K562 (cell line): ENCODE data around the gene SERPINE1. TPM values are rescaled to one million over a fixed set of nuclear protein-coding genes. Genes with fewer than 3 reads are reported as not detected.

ENCODE experiments used
- BMI1 ChIP-seq: fragments of 150-350 bp; IDR thresholded peaks from 2 replicates; pipeline ENCODE4 v1.6.1; 2014; ENCODE audit warnings: low read length
- EWSR1 ChIP-seq: fragments of 450-650 bp; IDR thresholded peaks from 2 replicates; pipeline ENCODE4 v1.6.1; 2018; ENCODE audit warnings: borderline replicate concordance, mild to moderate bottlenecking, low read depth, moderate library complexity; ENCODE audit not compliant: partially characterized antibody
- GATAD2B ChIP-seq: fragments of 450-650 bp; IDR thresholded peaks from 2 replicates; pipeline ENCODE4 v1.6.1; 2017; ENCODE audit warnings: mild to moderate bottlenecking, borderline replicate concordance
- PCBP2 ChIP-seq: fragments of 200-400 bp; formaldehyde crosslinking; IDR thresholded peaks from 2 replicates; pipeline ENCODE4 v1.6.1; 2018; ENCODE audit warnings: low read length, low read depth, mild to moderate bottlenecking, moderate library complexity; ENCODE audit not compliant: poor library complexity, severe bottlenecking
- POLR2H ChIP-seq: IDR thresholded peaks from 2 replicates; pipeline ENCODE4 v1.6.1; 2016; ENCODE audit warnings: missing genetic modification characterization, low read depth, mild to moderate bottlenecking, control low read depth, missing compliant biosample characterization, moderate library complexity
- RNF2 ChIP-seq: sonication (generic); IDR thresholded peaks from 2 replicates; pipeline ENCODE4 v1.6.1; 2016
- RNF219 ChIP-seq: fragments of 250-450 bp; sonication (Bioruptor Pico); IDR thresholded peaks from 2 replicates; pipeline ENCODE4 v1.5.0; 2022; ENCODE audit warnings: mild to moderate bottlenecking
- STAG1 ChIP-seq: sonication (generic); formaldehyde crosslinking; IDR thresholded peaks from 2 replicates; pipeline ENCODE4 v1.5.0; 2020; ENCODE audit warnings: missing genetic modification reagents, borderline replicate concordance
- TBP ChIP-seq: optimal IDR thresholded peaks from 2 replicates; pipeline ENCODE3; 2011; ENCODE audit warnings: low read depth, low read length, improper control_type of control experiment
- TFE3 ChIP-seq: fragments of 450-650 bp; formaldehyde crosslinking; IDR thresholded peaks from 2 replicates; pipeline ENCODE4 v1.4.0; 2020; ENCODE audit warnings: mild to moderate bottlenecking, mixed read lengths
- ZBTB2 ChIP-seq: fragments of 450-650 bp; IDR thresholded peaks from 2 replicates; pipeline ENCODE4 v1.6.1; 2016; ENCODE audit warnings: antibody characterized with exemption
- ZBTB33 ChIP-seq: sonication (generic); formaldehyde crosslinking; IDR thresholded peaks from 2 replicates; pipeline ENCODE4 v1.8.1; 2023; ENCODE audit warnings: mild to moderate bottlenecking, missing genetic modification reagents
- ZFP1 ChIP-seq: fragments of 450-650 bp; formaldehyde crosslinking; IDR thresholded peaks from 2 replicates; pipeline ENCODE4 v1.4.0; 2020; ENCODE audit warnings: mild to moderate bottlenecking, mixed read lengths
- ZNF707 ChIP-seq: fragments of 250-450 bp; sonication (Bioruptor Pico); conservative IDR thresholded peaks from 2 replicates; pipeline ENCODE4 v1.8.0; 2022; ENCODE audit warnings: inconsistent platforms, mild to moderate bottlenecking, moderate library complexity
- polyA plus RNA-seq, 8 experiments: library from polyadenylated mRNA; depleted of rRNA in 4 of 8; stranded (reverse) in 5 of 8; unstranded in 3 of 8; fragments of >200 nt; fragmentation: Nextera tagmentation in 2 of 8; fragmentation: Illumina TruSeq in 1 of 8; extraction: Ambion mirVana in 2 of 8; extraction: Trizol in 1 of 8; gene quantifications; 2 replicates each; pipeline versions ENCODE4 v1.2.1 to v1.2.3, GENCODE V29; 2011 to 2014; ENCODE audit warnings: inconsistent platforms in 1 of 8, missing spikeins in 1 of 8
- total RNA-seq, 7 experiments: library from RNA; depleted of rRNA in 6 of 7; stranded (reverse); fragments of >200 nt in 6 of 7; fragmentation: Illumina TruSeq in 2 of 7; extraction: Trizol in 2 of 7; gene quantifications; 2 replicates each; pipeline versions ENCODE4 v1.2.1 to v1.2.3, GENCODE V29; 2011 to 2021; ENCODE audit warnings: low replicate concordance in 1 of 7
- TF ChIP-seq, protein P1 (sequence below): fragments of 450-650 bp; IDR thresholded peaks from 2 replicates; pipeline ENCODE4 v1.6.1; 2014; ENCODE audit warnings: low read depth, mild to moderate bottlenecking, moderate library complexity, borderline replicate concordance
- TF ChIP-seq, protein P2 (sequence below): sonication (generic); formaldehyde crosslinking; IDR thresholded peaks from 2 replicates; pipeline ENCODE4 v1.8.0; 2022; ENCODE audit warnings: mild to moderate bottlenecking, missing genetic modification reagents

The SERPINE1 gene
- total and polyA plus RNA-seq, 9 of the 15 experiments (the other 6 are each of a cell fraction or from before 2014, with no cell fraction given): 0.22 to 4.8 (median 0.91) TPM

DNA sequence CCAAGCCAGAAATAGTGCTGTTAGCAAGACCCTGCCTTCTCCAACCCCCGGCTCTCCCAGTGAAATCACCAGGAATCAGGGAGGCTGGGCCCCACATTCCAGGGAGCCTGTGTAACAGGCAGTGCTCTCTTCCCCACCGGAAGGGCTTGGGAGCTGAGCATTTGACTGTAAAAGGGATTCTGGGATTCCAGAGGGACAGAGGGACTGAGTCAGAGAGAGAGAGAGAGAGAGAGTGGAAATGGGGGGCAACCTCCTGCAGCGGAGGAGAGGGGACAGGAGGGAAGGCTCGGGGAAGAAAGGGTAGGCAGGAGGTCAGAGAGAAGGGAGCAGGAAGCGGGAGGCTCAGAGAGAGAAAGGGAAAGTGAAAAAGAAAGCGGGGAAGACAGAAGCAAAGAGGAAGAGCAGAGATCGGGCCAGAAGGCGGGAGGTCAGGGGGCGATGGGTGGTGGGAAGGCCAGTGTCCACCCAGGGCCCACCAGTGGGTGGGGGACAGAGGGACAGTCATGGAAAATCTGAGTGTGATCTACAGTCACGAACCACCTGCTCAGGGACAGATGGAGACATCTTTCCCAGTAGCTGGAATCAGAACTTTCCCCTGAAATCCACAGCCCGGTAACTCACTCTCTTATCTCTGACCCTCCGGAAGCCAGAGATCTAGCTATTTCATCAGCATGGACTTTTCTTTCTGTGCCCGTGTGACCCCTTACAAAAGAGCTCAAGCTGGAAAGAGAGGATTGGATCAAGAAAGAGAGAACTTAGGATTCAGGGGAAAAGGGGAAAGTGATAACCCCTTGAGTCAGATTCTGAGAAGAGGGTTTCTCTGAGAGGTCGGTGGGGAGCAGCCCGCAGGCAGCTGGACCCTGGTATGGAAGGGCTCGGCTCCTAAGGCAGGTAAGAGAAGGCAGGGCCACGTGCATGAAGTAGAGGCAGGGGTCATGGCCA, 4.6 kb upstream of the SERPINE1 start (continued):
- TF ChIP-seq POLR2H (tag) (no peak), ZBTB33 (CRISPR knock-in tag) (no peak), TFE3 (no peak), ZBTB2 (no peak), RNF2 (no peak), ZFP1 (CRISPR knock-in tag) (no peak), GATAD2B (no peak), BMI1 (no peak), TBP (no peak), RNF219 (no peak), PCBP2 (no peak), ZNF707 (CRISPR knock-in tag) (no peak), EWSR1 (no peak), STAG1 (CRISPR knock-in tag) (no peak)
- TF ChIP-seq, protein P1, sequence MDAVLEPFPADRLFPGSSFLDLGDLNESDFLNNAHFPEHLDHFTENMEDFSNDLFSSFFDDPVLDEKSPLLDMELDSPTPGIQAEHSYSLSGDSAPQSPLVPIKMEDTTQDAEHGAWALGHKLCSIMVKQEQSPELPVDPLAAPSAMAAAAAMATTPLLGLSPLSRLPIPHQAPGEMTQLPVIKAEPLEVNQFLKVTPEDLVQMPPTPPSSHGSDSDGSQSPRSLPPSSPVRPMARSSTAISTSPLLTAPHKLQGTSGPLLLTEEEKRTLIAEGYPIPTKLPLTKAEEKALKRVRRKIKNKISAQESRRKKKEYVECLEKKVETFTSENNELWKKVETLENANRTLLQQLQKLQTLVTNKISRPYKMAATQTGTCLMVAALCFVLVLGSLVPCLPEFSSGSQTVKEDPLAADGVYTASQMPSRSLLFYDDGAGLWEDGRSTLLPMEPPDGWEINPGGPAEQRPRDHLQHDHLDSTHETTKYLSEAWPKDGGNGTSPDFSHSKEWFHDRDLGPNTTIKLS: no peak
- TF ChIP-seq, protein P2, sequence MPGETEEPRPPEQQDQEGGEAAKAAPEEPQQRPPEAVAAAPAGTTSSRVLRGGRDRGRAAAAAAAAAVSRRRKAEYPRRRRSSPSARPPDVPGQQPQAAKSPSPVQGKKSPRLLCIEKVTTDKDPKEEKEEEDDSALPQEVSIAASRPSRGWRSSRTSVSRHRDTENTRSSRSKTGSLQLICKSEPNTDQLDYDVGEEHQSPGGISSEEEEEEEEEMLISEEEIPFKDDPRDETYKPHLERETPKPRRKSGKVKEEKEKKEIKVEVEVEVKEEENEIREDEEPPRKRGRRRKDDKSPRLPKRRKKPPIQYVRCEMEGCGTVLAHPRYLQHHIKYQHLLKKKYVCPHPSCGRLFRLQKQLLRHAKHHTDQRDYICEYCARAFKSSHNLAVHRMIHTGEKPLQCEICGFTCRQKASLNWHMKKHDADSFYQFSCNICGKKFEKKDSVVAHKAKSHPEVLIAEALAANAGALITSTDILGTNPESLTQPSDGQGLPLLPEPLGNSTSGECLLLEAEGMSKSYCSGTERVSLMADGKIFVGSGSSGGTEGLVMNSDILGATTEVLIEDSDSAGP: no peak
